Activated CD8-positive, alpha-beta memory T cell treated with anti-CD3 and anti-CD28 coated beads, Interleukin-2, amount 50 U/mL, for 48 hours (primary cell): Measurements from ENCODE around the gene P2RY11.

Experiments
- DNase-seq: peaks from one replicate; pipeline ENCODE4 v3.0.0-alpha.2; 2020

P2RY11 gene, protein sequence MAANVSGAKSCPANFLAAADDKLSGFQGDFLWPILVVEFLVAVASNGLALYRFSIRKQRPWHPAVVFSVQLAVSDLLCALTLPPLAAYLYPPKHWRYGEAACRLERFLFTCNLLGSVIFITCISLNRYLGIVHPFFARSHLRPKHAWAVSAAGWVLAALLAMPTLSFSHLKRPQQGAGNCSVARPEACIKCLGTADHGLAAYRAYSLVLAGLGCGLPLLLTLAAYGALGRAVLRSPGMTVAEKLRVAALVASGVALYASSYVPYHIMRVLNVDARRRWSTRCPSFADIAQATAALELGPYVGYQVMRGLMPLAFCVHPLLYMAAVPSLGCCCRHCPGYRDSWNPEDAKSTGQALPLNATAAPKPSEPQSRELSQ

DNA sequence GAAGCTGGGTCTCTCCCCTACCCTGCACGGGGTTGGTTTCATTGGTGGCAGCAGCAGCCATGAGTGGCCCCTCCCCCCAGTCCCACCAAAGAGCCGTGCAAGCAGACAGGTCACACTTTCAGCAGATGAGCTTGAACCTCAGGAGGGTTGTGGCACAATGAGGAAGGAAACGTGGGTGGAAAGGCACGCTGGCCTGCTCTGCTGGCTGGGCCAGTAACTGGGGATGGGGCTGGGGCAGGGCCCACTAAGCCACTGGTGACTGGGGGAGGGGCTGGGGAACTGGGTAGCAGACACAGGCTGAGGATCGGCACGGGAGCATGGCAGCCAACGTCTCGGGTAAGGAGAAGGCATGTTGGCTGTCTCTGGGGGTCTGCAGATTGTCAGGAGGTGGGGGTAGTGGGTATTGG, at the start of gene P2RY11:
Gene P2RY11 (plus strand): TSS at position 289 of the 407 bp plus-strand sequence. CDS start 29 bp downstream, at position 318.
- DNase-seq: peak; percentile 78

DNA sequence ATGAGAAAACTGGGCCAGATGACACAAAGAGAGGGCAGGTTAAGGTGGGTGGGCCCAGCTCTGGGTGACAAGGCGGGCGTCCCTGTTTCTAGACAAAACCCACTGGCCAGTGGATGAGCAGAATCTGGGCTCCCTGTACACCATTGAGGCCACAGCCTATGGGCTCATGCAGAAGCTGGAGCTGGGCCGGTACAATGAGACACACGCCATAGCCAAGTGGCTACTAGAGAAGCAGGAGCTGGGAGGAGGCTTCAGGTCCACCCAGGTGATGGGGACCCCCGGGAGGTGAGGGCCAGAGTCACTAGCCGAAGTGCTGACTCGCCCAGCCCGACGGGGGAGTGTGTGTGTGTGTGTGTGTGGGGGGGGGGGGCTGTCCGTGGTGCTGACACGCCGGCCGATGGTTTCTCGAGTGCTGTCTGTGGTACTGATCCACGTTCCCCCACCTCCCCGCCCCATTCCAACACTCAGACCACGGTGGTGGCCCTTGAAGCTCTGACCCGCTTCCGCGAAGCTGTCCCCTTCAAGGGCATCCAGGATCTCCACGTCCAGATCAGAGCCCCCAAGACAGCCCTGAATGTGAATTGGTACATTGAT, 49.7 kb upstream of the P2RY11 start:
- DNase-seq: no peak

DNA sequence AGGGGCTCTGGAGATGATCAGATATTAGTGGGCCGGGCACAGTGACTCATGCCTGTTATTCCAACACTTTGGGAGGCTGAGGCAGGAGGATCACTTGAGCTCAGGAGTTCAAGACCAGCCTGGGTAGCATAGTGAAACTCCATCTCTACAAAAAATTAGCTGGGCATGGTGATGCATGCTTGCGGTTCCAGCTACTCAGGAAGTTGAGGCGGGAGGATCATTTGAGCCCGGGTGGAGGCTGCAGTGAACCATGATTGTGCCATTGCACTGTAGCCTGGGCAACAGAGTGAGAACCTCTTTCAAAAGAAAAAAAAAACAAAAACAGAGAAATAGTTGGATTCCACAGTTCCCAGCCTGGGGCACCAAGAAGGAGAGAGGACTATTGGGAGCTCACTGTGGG, 43.3 kb upstream of the P2RY11 start:
- DNase-seq: no peak

DNA sequence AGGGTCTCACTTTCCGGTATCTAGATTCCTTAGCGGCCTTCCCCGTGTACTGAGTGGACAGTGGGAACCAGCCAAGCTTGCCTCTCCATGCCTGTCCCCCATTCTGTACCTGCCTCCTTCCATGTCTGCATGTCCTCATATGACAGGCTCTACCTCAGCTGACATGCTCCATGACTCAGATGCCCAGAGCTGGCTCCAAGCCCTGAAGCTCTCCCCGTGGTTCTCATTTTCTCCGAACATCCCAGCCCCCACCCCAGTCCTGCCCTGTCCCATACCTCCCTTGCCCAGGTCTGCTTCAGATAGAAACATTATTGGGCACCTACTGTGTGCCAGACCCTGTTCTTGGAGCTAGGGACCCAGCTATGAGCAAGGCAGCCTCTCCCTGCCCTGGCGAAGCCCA, 42.4 kb upstream of the P2RY11 start:
- no peak for DNase-seq

DNA sequence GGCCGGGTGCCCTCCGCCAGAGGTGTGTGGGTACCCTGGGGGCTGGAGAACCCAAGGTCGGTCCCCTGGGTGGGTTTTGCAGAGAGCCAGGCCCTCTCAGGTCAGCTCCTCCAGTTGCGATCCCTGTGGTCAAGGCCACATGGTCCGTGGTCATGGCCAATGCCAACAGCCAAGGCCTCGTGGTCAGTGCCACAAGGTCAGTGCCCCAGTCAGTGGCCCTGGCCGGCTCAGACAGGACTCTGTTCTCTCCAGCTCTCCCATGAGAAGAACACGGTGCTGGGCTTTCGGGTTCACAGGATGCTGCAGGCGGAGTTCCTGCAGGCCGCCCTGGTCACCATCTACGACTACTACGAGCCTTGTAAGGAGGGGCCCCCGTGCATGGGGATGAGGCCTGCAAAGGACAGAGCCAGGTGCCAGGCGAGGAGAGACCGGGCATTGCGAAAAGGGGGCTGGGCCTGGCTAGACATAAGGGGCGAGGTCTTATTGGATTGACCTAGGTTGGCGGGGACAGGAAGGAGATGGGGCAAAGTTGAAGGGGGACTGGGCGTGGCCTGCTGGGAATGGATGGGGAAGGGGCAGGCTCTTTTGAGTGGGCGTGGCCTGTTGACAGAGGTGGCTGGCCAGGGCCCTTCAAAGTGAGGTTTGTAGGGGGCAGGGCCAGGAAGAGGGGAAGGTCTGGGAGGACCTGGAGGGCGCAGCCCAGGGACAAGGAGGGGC, 40.6 kb upstream of the P2RY11 start:
- DNase-seq: no peak

DNA sequence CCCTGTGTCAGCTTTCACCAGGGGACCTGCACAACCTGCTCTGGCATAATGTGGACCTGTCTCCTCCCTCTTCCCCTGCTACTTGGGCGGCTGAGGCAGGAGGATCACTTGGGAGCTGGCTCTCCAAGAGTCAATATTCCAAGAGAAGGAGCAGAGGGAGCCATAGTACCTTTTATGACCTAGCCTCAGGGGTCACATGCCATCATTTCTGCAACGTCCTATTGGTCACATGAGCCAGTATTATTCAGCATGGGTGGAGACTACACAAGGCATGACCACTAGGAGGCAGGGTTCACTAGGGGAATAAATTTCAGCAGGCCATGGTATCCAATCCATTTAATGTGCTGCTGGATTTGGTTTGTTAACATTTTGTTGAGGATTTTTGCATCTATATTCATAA, 37.3 kb upstream of the P2RY11 start:
- no peak for DNase-seq

DNA sequence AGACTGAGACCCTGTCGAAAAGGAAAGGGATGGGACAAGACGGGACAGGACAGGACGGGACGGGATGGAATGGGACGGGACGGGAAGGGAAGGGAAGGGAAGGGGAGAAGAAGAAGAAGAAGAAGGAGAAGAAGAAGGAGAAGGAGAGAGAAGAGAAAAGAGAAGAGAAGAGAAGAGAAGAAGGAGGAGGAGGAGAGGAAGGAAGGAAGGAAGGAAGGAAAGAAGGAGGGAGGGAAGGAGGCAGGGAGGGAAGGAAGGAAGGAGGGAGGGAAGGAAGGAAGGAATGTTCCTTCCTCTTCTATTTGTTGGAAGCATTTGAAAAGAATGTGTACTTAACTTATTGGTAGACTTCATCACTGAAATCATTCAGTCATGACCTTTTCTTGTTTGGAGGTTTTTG, 35.0 kb upstream of the P2RY11 start:
- no peak for DNase-seq

DNA sequence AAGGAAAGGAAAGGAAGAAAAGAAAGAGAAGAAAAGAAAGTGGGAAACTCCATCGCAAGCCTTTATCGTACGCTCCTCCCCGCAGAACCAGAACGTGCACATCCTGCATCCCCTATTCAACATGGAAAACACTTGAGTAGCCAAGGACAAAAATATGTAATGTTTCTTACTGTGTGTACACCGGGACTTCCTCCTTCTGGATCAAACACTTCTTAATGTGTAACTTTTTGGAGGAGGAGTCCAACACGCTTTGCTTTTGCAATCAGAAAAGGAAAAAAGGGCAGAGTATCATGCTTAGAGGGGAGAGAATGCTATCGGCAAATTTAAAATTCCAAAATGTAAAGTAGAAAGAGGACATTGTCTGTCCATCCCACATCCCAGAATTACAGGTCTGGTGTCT, 33.2 kb upstream of the P2RY11 start:
- no peak for DNase-seq

DNA sequence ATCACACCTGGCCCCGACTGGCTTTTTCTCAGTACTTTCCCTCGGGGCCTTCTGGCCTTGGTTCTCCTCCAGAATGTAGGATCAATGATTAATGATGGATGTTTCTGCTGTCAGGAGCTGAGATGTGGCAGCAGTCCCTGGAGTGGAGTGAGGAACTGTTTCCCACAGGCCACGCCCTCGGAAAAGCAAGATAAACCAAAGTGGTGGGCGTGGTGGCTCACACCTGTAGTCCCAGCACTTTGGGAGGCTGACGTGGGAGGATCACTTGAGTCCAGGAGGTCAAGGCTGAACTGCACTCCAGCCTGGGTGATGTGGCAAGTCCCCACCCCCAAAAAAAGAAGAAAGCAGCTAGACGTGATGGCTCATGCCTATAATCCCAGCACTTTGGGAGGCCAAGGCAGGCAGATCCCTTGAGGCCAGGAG, 32.5 kb upstream of the P2RY11 start:
- no peak for DNase-seq

DNA sequence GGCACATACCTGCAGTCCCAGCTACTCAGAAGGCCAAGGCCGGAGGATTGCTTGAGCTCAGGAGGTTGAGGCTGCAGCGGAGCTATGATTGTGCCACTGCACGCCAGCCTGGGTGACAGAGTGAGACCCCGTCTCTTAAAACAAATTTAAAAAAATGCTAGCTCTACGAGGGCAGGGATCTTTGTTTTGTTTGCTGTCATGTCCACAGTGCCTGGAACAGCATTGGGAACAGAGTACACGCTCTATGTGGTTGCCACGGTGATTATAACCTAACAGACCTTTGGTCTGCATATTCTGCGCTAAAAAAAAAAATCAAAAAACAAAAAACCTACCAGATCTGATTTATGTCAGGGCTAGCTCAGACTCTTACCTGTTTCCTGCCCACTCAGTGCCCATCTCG, 27.6 kb upstream of the P2RY11 start:
- DNase-seq: no peak

DNA sequence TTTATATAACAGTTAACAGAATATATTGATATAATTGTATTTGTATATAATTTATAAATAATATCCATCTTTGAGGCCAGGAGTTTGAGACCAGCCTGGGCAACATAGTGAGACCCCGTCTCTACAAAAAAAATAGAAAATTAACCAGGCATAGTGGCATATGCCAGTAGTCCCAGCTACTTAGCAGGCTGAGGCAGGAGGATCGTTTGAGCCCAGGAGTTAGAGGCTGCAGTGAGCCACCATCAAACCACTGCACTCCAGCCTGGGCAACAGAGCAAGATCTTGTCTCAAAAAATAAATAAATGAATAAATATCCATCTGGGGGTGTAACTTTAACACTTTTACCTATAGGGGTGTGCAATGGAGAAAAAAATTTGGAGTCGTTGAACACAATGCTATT, 26.7 kb upstream of the P2RY11 start:
- DNase-seq: no peak

DNA sequence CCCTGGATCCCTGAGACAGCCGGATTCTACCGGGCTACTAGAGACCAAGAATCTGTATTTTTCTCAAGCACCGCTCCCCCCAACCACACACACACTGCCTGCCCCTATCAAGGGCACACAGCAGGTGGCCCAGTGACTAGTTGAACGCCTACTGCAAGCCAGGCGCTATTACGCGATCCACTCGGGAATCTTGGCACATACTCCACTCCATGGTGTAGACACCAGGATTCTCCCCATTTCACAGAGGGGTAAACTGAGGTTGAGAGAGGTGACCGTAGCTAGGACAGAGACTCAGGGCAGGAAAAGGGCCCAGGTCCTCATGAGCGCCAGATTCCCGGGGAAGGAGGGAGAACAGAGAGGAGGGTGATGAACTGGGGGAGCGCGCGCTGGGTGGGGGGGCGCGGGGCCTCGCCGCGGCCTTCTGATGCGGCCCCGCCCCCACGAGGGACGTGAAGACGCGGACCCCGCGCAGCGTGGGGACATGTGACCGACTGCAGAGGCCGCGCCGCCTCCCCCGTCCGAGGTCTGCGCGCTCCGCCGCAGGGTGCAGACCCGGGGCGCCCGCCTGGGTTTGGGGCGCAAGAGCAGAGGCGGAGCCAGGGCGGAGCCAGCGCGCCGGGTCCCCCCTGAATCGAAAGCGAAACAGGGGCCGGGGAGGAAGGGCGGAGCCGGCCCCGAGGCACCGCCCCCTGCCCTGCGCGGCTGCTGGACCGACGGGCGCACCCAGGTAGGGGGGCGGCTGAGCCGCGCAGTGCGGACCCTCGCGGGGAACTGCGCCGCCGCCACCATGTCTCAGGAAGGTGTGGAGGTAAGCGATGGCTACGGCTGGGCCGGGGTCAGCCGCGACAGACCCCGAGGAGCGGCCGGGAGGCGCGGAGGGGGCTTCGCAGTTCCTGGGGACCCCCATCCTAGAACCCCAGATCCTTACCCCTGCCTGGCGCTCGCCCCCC, 25.6 kb upstream of the P2RY11 start, which contains the start of gene SHFL:
Gene SHFL (plus strand): TSS at position 677 of the 950 bp plus-strand sequence. CDS start 111 bp downstream, at position 788.
- peak; percentile 89 for DNase-seq

DNA sequence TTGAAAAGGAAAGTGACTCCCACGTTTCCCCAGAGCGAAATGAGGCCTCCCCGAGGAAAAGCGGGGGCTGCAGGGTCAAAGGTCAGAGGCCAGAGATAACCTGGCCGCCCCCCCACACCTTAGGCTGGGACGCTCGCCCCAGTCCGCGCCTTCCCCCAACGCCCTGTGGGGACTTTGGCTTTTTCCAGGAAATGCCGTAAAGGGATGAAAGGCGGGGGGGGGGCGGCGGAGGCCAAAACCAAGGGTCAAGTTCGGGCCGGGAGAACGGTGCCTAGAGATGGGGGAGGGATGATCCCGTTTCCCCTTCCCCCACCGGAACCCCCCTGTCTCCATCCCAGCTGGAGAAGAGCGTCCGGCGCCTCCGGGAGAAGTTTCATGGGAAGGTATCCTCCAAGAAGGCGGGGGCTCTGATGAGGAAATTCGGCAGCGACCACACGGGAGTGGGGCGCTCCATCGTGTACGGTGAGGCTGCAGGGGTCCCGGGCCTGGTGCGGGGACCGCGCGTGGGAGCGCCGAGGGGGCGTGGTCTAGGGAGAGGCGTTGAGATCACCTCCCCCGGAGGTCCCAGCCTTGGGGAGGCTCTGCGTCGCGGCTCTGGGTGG, 24.8 kb upstream of the P2RY11 start:
- DNase-seq: peak; percentile 80

DNA sequence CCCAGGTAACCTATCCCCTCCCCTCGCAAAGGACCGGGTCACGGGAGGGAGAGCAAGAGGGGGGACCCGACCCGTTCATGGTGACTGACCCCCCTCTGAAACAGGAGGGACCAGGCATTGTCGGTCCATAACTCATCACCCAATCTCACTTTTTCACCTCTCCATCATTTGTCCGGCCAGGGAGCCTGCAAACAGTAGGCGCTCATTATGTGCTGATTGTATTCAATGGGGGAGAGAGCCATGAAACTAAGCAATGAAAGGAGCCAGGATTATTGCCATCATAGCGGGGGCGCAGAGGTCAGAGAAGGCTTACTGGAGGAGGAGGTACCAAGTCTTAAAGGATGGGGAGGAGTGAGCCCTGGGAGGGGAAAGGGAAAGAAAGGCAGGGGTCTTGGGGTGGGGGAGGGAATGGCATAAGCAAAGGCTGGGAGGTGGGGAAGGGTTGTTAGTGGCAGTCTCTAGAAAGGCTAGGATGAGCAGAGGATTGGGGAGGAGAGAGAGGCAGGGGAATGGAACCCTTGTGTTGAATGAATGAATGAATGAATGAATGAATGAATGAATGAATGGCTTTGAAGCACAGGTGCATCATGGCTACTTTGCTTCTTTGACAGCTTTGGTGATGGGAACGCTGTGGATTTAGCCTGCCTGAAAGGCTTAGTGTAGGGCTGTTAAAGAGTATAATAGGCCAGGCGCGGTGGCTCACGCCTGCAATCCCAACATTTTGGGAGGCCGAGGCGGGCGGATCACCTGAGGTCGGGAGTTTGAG, 24.0 kb upstream of the P2RY11 start:
- DNase-seq: no peak

DNA sequence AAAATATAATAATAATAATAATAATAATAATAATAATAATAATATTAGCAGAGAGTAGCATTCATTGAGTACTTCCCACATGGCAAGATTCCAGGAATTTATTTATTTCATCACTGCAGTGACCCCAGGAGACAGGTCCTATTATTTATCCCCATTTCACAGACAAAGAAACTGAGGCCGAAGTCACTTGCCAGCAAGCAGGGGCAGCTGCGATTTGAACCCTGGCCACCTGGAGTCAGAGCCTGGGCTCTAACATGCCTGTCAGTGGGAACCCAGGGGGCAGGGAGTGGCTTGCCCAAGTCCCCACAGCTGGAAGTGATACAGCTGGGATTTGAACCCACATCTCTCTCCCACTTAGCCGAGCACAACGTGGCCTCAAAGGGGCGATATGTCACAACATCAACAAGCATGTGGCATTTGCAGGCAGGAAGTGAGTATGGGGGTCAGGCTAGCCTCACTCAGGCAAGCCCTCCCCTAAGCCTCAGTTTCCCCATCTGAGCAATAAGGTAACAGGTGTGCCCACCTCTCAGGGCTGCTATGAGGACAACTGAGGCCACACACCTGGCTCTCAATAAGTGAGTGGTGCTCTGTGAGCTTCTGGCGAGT, 22.4 kb upstream of the P2RY11 start:
- DNase-seq: no peak

DNA sequence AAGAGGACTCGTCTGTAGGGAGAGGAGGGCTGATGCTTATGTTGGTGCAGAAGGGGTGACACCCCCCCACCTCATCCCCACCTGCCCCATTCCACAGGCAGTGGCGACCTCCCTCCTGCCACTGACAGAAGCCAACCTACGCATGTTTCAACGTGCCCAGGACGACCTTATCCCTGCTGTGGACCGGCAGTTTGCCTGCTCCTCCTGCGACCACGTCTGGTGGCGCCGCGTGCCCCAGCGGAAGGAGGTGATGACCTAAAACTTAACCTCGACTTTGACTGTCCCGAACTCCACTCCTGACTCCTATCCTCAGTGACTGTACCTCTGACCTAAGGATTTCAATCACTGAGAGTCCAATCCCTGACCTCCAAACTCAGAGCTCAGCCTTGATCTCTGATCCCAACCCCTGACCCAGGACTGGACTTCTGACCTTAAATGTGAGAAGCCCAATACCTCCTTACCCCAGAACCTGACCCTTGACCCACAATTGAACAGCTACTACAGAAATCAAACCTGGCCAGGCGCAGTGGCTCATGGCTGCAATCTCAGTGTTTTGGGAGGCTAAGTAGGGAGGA, 21.6 kb upstream of the P2RY11 start:
- DNase-seq: no peak

DNA sequence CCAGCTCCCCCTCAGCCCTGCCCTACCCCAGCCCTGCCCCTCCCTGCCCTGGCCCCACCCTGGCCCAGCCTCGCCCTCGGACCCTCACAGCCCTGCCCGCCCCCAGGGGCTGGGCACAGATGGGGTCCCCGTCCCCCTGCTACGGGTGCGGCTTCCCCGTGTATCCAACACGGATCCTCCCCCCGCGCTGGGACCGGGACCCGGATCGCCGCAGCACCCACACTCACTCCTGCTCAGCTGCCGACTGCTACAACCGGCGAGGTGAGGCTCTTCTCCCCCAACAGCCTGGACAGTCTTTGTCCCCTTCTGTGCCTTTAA, 20.2 kb upstream of the P2RY11 start:
- no peak for DNase-seq

DNA sequence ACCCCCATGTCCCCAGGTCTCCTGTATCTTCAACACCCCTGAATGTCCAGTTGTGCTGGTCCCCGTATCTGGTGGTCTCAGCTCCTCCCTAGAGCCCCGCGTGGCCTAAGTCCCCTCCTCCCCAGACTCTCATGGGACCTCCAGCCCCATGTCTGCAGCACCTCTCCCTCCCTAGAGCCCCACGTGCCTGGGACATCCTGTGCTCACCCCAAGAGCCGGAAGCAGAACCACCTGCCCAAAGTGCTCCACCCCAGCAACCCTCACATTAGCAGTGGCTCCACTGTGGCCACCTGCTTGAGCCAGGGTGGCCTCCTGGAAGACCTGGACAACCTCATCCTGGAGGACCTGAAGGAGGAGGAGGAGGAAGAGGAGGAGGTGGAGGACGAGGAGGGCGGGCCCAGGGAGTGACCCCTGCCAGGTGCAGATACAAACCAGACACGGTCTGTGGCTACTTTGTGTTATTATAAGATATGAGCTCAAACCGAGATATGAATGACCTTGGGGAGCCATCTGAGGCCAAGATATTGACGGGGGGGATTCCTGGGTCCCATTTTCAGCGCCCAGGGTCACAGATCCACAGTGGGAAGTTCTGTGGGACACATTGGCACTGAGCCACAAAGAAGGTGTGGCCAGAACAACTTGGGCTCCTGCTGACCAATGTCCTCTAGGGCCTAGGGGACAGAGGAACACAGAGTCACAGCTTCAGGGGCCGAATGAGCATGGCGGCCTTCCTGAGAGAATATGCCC, 19.4 kb upstream of the P2RY11 start:
- no peak for DNase-seq

DNA sequence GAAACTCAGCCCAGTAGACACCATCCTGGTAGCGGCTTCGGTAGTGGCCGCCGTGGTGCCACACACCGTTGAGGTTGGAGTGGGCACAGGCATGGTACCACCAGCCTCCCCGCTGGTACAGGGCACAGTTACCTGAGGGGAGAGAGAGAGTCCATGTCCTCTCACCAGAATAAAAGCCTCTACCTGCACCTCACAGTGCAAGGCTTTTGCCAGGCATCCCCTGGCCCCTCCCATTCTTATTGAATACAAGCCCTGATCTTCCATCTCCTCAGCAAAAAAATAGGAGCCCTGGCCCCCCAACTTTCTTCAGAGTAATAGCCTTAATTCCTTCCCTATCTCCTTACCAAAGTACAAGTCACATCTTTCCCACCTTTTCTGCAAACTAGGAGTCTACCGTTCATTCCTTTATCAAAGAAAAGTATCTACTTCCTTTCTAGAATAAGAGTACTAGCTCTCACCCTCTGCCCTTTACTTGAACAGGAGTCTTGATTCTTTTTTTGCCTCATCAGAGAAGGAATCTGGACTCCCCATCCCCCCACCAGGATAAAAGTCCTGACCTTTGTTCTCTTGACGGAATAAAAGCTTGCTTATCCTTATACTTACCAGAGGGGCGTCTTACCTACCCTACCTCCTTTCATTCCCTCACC, 18.7 kb upstream of the P2RY11 start:
- no peak for DNase-seq
